GM18951 (cell line): ENCODE results near the gene GATM.

Source experiments
- POLR2A ChIP-seq: IDR thresholded peaks from 4 replicates; pipeline ENCODE4 v1.6.1; 2011; ENCODE audit warnings: mild to moderate bottlenecking; ENCODE audit not compliant: insufficient read length, insufficient read depth; ENCODE audit errors: extremely low read depth
- in situ Hi-C: fragments of 300-500 bp; cut with MboI; formaldehyde crosslinking; loops from one replicate; pipeline ENCODE4 v1.12.0; 2022; ENCODE audit warnings: low sequenced_read_pairs, mixed read lengths, inconsistent platforms; ENCODE audit not compliant: unreplicated experiment

Gene GATM

DNA sequence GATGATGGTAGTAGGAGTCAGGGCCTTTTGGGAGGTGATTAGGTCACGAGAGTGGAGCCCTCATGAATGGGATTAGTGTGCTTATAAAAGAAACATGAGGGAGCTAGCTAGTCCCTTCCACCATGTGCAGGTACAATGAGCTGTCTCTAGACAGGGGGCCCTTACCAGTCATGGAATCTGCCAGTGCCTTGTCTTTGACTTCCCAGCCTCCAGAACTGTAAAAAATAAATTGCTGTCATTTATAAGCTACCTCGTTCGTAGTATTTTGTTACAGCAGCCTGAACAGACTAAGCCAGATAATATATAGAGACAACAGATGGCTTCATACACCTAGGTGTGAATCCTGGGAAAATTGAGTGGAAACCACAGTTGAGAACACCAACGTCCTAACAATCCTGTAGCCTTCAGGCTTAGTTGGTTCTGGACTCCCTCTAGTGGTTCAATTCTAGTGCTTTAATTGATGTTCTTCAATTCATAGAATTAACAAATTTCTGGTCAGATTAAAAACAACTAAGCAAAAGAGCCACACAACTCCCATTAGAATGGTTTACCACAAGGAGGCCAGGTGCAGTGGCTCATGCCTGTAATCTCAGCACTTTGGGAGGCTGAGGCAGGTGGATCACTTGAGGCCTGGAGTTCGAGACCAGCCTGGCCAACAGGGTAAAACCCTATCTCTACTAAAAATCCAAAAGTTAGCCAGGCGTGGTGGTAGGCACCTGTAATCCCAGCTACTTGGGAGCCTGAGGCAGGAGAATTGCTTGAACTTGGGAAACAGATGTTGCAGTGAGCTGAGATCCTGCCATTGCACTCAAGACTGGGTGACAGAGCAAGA is 21.3 kb upstream of the GATM start:
- in situ Hi-C loops, result loop anchor here (10.0 kb wide), 1 partner anchor 195 kb away; no protein-coding TSS in a partner anchor
- TF ChIP-seq POLR2A, result no peak

DNA sequence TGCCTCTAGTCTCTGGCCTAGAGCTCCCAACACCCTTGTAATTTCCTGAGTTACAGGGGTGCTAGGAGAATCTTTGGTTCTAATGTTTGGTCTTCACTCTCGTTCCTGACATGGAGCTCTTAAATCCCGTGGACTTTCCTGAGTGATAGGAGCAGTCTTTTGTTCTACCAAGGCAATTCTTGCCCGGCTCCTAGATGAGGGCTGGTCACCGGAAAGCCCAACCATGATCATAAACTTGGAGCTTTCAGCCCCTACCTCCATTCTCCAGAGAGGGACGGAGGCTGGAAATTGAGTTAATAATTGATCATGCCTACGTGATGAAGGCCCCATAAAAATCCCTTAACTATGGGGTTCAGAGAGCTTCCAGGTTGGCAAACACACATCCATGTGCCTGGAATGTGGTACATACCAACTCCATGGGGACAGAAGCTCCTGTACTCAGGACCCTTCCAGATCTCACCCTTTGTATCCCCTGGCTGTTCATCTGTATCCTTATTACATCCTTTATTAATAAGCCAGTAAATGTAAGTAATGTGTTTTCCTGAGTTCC is 18.8 kb upstream of the GATM start:
- TF ChIP-seq POLR2A, result no peak
- in situ Hi-C loops, result no loop called here

- TF ChIP-seq POLR2A, result no peak
- in situ Hi-C loops, result no loop called here
Measured at GRCh38 chr15:45395943-45396342, 17.6 kb upstream of the GATM start.

DNA sequence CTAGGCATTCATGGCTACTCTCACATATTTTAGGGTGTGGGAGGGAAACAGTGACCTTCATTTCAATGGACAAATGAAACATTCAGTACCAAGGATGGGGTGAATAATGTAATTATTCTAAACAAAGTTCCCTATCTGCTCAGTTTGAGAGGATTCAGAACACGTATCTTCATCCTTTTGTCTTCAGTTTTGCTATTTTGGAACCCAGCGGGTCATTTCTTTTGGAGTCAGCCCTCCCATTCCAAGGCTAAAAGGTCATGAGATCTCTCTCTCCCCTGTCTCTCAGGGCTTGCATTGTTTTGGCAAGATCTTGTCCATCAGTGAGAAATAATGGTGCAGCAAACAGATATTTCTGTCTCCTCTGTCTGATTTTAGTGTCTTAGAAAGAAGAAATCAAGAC is 16.3 kb upstream of the GATM start:
- in situ Hi-C loops, result no loop called here
- TF ChIP-seq POLR2A, result no peak

- TF ChIP-seq POLR2A, result no peak
- in situ Hi-C loops, result no loop called here
Measured at GRCh38 chr15:45393851-45394250, 15.5 kb upstream of the GATM start.

DNA sequence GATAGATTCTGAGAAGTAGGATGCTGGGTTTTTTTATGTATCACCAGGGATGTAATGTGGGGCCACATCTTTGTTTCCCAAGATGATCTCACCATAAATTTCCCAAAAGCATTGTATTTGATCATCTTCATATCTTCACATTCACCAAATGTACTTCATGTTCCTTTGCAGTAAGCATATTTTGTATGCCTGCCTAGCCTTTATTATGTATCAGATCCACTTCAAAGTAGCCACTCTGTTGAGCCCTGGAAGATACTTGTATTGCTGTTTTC is 14.2 kb upstream of the GATM start:
- in situ Hi-C loops, result no loop called here
- TF ChIP-seq POLR2A, result no peak

DNA sequence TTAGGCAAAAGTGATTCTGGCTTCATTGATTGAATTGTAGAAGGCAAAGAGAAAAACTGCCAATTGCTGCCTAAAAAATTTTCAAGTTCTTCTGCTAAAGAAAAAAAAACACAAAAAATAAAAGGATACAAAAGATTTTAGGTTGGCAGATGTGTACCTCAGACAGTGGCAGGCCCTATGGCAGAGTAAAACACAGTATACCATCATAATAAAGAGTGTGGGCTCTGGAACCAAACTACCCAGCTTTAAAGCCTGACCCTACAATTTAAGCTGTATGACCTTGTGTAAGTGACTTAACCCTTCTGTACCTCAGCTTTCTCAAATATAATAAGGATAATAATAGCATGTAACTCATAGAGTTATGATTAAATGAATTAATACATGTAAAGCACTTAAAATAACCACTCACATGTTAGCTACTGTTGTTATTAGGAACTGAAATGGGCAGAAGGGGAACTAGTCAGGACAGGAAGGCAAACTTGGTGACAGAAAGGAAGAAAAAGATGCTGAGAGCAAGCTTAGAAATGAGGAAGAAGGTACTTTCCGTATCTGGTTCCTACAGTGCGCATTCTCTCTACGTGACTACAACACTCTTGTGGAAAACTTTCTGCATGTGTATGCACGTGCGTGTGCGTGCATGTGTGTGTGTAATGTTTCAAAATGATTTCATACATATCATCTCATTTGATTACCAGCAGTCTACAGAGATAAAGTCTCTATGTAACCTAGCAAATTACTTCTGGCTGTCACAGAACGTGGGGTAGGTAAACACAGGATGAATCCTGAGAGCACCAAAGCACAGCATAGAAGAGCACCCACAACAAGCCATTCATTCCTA is 13.6 kb upstream of the GATM start:
- no peak for TF ChIP-seq POLR2A
- in situ Hi-C loops, result no loop called here

DNA sequence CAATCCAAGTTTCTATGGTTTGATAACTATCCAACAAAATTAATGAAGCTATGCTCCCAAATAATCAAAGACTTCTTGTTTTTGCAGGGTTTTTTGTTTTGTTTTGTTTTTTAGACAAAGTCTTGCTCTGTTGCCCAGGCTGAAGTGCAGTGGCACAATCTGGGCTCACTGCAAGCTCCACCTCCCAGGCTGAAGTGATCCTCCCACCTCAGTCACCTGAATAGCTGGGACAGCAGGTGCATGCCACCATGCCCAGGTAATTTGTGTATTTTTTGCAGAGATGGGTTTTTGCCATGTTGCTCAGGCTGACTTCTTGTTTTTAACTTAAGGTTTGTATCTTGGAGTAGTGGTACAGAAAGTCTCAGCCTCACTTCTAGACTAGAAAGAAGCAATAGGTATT is 11.0 kb upstream of the GATM start:
- in situ Hi-C loops, result loop anchor here (10.0 kb wide), 1 partner anchor 85 kb away; no protein-coding TSS in a partner anchor

GRCh38 chr15:45387380-45388007 is 9.2 kb upstream of the GATM start:
- TF ChIP-seq POLR2A, result no peak
- in situ Hi-C loops, result loop anchor here (10.0 kb wide), 1 partner anchor 83 kb away; no protein-coding TSS in a partner anchor

More for the DNA sequence above, 11.0 kb upstream of the GATM start:
- TF ChIP-seq POLR2A, result no peak

DNA sequence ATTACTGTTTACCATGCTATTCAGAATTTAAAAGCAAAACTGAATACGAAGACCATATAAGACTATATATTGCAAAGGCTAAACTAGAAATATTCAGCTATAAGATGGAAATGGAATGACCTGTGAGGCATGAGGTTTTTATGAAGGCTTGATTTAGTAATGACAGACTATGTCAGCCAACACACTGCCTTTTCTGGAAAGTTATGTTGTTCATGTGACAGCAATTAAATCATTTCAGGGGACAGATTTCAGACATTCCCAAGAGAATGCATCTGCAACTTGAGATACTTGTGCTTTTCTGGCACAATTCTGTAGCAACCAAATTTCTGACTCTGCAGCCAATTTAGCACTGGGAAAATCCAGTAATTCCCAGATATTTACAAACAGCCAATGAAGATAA is 8.6 kb upstream of the GATM start:
- in situ Hi-C loops, result loop anchor here (10.0 kb wide), 1 partner anchor 82 kb away; no protein-coding TSS in a partner anchor
- no peak for TF ChIP-seq POLR2A

DNA sequence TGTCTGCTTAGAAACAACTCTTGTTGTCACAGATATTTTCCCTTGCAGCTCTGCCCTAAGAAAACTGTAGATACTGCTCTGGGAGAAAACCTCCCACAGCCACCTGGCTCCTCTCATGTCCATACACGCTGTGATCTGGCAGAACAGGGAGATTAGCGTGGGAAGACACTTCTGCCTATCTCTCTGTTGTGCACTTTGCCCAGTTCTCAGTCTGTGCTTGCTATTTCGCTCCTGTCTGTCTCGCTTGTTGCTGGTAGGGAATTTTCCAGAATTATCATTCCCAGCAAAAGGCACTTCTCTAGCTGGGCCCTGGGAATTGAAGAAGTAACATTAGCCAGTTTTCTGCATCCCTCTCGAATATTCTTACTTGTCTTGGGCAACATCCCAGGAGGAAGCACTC is 8.1 kb upstream of the GATM start:
- in situ Hi-C loops, result loop anchor here (10.0 kb wide), 1 partner anchor 82 kb away; no protein-coding TSS in a partner anchor
- TF ChIP-seq POLR2A, result no peak

- in situ Hi-C loops, result loop anchor here (10.0 kb wide), 1 partner anchor 81 kb away; no protein-coding TSS in a partner anchor
- TF ChIP-seq POLR2A, result no peak
Measured at GRCh38 chr15:45385590-45385989, 7.2 kb upstream of the GATM start.

DNA sequence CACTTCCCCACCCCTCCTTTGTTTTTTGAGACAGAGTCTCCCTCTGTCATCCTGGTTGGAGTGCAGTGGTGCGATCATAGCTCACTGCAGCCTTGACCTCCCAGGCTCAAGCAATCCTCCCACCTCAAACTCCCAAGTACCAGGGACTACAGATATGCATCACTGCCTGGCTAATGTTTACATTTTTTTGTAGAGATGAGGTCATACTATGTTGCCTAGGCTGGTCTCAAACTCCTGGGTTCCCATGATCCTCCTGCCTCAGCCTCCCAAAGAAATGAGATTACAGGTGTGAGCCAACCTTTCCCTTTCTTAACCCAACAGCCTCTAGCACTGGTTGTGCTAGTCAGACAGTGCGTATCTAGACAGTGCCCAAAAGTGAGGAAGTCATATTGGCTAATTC is 6.4 kb upstream of the GATM start:
- no peak for TF ChIP-seq POLR2A
- in situ Hi-C loops, result loop anchor here (10.0 kb wide), 1 partner anchor 80 kb away; no protein-coding TSS in a partner anchor

DNA sequence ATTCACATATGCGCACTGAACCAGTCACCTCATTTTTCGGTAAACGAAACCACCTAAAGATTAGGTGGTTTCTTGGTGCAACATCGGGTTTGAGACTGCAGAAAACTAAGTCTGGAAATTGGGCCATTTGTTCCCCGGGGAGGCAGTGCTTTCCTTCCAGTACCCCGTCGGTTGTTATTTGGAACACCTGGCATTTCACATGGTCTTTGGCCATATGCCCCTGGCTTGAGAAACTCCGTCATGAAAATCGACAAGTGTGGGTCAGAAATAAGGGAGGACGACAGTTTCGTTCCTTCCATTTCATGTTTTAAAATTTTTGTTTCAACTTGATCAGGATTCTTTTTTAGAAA is 544 bp upstream of the GATM start:
- in situ Hi-C loops, result no loop called here
- TF ChIP-seq POLR2A, result no peak
